IMR-90 (cell line): ENCODE results near the gene MFGE8.

Experiments
- CTCF ChIP-seq: conservative IDR thresholded peaks from 2 replicates; pipeline ENCODE4 v1.5.1; 2012; ENCODE audit warnings: mild to moderate bottlenecking, low read depth, low read length, improper control_type of control experiment
- POLR2A ChIP-seq: IDR thresholded peaks from 2 replicates; pipeline ENCODE4 v1.6.1; 2012; ENCODE audit warnings: mild to moderate bottlenecking, low read depth, low read length

DNA sequence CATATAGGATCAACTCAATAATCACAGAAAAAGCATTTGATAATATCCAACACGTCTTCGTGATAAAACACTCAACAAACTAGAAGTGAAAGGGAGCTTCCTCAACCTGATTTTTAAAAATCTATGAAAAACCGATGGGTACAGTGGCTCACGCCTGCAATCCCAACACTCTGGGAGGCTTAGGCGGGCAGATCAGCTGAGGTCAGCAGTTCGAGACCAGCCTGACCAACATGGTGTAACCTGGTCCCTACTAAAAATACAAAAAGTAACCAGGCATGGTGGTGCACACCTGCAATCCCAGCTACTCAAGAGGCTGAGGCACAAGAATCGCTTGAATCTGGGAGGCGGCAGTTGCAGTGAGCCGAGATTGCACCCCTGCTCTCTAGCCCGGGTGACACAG lies 2.2 kb upstream of the MFGE8 start:
- TF ChIP-seq CTCF: no peak
- TF ChIP-seq POLR2A: no peak
